Amygdala (tissue), 56 donors: ENCODE data around the gene CHMP6.
A peak's percentile ranks its signal among the peaks of the same experiment; 100 is the strongest.
"Not testable (repeated sequence)": the region's sequence is repeated elsewhere in the genome, so short reads cannot be mapped to it uniquely, and the experiment has no call there.

Source experiments
- DNase-seq, 56 donors: peaks; one replicate each; lab custom pipeline; 2025; lab: John Stamatoyannopoulos, UW

CHMP6 gene

DNA sequence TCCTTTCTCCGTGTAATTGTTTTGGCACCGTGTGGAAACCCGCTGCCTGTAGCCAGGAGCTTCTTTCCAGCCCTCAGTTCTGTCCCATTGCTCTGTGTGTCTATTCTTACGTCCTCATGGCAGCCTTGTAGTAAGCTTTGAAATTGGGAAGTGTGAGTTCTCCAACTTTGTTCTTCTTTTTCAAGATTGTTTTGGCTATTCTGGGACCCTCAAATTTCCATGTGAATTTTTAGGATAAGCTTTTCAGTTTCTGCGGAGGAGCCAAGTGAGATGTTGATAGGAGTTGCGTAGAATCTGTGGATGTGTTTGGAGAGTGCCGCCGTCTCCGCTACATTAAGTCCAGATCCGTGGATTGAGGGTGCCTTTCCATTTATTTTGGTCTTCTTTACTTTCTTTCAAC is 15.2 kb downstream of the CHMP6 start:
- DNase-seq: no peak

DNA sequence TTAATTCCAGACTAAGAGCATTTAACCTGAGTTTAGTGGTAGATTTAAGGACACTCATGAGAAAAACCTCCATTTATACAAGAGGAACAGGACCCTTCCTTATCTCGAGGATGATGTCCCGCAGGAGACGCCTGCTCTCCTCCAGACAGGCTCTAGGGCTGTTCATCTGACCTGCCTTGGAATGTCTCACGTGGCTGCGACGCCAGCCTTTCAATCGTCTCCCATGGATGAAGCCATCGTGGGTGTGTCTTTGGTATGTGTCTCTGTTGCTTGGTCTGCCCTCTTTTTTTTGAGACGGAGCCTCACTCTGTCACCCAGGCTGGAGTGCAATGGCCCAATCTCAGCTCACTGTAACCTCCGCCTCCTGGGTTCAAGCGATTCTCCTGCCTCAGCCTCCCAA is 16.5 kb downstream of the CHMP6 start:
- DNase-seq: no peak

DNA sequence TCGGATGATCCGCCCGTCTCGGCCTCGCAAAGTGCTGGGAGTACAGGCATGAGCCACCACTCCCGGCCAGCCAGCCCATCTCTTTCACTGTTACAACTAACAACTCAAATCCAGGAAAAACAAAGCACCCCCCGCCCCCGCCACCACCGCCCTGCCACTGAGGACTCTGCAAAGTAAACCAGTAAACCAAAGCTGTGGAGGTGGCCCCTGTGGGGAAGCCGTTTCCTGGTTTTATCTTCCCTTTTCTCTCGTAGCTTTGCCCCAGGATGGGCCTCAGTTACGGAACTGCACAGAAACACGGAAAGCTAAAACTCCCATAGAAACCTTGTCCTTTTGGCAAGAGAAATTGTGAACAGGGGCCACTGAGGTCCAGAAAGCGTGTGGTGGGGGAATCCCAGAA is 17.5 kb downstream of the CHMP6 start:
- no peak for DNase-seq

DNA sequence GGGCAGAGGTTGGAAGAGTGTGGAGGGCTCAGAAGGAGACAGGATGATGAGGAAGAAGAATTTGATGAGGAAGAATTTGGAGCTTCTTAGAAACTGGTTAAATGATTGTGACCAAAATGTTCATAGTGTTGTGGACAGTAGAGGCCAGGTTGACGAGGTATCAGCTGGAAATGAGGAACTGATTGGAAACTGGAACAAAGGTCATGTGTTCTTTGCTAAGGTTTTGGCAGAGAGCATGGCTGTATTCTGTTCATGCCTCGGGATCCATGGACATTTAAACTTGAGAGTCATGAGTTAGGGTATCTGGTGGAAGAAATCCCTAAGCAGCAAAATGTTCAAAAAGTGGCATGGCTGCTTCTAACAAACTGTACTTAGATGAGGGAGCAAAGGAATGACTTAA is 19.3 kb downstream of the CHMP6 start:
- no peak for DNase-seq

DNA sequence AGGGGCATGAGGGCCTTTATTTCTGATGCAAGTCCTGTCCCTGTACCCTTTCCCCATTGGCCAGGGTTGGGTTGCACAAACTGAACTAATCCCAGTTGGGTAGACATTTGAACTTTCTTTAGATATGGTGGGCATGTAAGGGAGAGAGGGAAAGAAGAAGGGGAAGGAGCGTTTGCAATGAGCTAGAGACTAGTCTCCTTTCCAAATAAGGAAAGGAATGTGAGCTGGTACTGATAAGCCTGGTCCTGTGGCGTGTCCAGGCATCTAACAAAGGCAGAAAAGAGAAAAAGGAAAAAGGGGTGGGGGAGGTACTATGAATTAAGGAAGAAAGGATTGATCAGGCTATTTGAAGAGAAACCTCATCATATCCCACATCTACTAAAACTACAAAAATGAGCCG is 20.3 kb downstream of the CHMP6 start:
- no peak for DNase-seq

DNA sequence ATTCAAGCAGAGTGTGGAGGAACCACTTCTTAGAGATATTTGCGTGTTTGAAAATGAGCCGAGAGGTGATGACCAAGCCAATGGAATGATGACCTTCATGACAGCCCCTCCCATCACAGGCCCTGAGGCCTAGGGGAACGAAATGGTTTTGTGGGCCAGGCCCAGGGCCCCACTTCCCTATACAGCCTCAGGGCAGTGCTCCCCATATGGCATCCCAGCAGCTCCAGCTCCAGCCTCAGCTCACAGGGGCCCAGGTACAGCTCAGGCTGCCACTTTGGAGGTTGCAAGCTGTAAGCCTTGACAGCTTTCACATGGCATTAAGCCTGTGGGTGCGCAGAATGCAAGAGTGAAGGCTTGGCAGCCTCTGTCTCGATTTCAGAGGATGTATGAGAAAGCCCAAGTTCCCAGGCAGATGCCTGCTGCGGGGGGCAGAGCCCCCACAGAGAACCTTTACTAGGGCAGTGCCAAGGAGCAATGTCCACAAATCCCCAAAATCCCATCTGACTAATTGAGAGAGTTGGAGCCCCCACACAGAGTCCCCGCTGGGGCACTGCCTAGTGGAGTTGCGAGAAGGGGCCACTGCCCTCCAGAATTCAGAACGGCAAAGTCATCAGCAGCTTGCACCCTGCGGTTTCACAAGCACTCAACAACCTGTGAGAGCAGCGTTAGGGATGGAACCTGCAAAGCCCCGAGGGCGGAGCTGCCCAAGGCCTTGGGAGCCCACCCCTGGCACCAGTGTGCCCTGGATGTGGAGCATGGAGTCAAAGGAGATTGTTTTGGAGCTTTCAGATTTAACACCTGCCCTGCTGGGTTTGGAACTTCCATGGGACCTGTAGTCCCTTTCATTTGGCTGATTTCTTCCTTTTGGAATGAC is 21.2 kb downstream of the CHMP6 start:
- DNase-seq: no peak

DNA sequence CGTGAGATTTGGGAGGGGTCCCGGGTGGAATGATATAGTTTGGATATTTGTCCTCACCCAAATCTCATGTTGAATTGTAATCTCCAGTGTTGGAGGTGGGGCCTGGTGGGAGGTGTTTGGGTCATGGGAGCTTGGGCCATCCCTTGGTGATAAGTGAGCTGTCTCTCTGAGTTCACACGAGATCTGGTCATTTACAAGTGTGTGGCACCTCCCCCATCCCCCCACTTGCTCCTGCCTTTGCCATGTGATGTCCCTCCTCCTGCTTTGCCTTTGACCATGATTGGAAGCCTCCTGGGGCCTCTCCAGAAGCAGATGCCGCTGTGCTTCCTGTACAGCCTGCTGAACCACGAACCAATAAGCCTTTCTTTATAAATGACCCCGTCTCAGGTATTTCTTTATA is 22.0 kb downstream of the CHMP6 start:
- DNase-seq: no peak

DNA sequence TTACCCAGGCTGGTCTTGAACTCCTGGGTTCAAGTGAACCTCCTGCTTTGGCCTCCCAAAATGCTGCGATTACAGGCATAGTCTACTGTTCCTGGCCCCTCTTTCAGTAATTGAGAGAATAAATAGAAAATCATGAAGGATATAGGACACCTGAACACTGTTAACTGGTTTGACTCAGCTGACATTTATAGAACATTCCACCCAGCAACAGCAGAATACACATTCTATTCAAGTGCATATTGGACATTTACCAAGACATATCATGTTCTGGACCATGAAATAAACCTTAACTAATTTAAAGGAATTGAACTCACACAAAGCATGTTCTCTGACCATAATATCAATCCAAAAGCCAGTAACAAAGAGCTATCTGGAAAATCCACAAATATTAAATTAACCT is 23.5 kb downstream of the CHMP6 start:
- DNase-seq: no peak

DNA sequence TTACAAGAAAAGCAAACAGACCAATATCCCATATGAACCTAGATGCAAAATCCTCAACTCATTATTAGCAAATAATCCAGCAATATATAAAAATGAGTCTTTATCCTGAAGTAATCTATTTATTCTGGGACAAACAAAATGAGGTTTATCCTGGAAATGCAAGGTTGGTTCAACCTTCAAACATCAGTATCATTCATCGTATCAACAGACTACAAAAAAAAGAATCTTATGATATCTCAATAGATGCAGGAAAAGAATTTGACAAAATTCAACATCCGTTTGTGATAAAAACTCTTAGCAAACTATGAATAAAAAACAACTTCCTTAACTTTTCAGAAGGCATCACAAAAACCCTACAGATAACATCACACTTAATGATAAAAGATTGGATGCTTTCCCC is 24.9 kb downstream of the CHMP6 start:
- no peak for DNase-seq

DNA sequence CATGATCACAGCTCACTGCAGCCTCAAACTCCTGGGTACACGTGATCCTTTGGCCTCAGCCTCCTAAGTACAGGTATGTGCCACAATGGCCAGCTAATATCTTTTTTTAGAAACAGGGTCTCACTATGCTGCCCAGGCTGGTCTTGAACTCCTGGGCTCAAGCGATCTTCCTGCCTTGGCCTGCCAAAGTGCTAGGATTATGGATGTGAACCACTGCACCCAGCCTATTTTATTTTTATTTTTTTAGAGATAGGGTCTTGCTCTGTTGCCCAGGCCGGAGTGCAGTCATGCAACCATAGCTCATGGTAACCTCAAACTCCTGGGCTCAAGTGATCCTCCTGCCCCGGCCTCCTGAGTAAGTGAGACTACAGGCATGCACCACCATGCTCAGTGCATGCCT is 25.7 kb downstream of the CHMP6 start:
- DNase-seq: not testable (repeated sequence)

DNA sequence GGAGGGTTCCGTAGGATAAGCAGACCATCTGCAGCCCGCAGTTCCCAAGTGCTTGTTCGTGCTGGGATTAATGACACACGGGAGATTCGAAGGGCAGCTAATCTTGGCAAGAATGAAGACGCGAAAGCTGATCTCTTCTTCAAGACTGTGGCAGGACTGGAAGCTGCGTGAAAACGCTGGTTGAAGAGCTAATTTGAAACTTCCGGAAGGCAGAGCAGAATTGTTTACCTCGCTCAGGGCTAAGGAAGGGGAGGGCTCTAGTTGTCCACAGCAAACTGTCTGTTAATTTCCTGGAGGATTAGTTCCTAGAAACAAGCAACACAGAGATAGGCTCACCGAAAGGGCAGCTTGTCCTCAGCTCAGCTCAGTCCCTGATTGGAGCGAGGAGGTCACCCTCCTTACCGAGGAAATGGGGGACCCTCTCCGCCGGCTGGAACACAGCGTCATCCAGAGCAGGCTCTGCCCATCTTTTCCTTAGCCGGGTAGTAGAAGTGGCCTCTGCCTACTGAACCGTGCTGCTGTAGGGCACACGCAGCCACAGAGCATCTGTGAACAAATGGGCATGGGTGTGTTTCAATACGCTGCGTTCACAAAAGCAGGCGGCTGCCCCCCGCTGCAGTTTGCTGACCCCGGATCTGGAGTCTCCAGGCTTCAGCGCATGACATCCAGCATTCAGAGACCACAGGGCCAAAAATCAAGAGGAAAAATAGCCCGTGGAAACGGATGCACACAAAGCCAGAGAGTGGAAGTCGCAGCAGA is 26.6 kb downstream of the CHMP6 start:
- DNase-seq: peak in 3 of 56 donors; percentile 39 to 56 (median 40)

DNA sequence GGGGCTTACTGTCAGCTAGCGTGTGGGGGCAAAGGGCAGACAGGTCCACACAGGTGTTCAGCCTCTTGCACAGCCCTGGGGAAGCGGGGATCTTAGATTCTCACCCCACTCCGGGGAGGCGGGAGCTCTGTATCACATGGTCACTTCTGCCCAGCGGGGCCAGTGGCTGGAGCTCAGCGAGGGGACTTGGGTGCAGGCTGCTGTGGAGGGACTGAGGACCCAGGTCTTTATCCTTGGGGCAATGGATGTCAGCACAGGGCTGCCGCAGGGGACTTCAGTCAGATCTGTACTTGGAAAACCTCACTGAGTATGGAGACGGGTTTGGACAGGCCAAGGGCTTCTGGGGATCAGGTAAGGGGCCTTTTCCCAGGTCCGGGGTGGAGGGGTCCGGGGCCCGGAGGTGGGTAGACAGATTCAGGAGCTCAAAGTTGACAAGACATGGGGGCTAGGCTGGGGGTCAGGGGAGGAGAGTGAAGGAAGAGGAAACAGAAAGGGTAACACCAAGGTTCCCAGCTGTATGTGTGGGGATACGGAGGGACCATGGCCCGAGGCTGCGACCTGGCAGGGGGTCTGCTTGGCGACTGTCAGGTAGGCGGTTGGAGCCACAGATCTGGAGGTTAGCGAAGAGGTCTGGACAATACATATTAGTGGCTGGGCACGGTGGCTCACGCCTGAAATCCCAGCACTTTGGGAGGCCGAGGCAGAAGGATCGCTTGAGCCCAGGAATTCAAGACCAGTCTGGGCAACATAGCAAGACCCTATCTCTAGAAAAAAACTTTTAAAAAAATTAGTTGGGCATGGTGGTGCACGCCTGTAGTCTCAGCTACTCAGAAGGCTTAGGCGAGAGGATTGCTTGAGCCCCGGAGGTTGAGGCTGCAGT is 28.2 kb downstream of the CHMP6 start:
- DNase-seq: no peak

DNA sequence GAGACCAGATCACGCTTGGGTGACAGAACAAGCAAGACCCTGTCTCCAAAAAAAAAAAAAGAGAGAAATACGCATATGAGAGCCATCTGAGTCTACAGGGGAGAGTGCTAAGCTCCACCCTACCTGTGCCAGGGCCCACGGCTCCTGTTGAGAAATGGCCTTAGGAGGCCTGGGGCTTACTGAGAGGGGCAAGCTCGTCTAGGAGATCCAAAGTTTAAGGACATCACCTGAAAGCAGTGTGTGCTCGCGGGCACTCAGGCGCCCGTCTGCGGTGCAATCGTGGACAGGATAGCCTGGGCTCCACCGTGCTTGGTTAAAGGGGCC is 28.8 kb downstream of the CHMP6 start:
- no peak for DNase-seq

DNA sequence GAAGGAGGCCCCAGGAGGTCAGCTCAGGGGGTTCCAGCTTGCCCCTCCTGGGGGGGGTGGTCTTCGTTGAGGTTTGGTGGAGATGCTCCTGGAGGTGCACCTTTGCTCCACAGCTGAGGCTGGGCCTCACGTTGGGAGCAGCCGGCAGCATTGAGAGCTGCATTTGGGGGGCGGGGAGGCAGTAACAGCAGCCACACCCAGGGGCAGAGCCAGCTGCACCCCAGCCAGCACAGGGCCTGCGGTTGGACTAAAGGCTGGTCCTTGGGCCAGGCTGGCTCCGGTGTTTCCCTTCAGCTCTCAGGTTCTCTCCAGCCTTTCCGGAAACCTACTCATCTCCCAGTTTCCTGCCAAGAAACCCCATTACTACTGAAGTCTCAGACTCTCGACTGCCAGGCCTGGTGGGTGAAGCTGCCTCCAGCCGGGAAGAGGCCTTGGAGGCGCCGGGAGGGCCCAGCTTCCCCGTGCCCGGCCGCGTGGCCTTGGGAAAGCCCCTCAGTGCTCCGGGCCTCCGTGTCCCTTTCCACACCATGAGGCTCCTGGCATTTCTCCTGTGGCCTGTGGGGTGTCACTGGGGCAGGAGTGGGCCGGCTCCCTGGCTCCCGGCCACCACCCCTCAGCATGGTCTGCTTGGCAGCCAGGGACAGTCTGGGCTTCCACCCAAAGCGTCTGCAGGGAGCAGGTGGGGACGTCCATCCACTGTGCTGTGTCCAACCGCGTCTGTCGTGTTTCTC is 29.3 kb downstream of the CHMP6 start:
- peak in 22 of 56 donors; percentile 25 to 73 (median 55) for DNase-seq

DNA sequence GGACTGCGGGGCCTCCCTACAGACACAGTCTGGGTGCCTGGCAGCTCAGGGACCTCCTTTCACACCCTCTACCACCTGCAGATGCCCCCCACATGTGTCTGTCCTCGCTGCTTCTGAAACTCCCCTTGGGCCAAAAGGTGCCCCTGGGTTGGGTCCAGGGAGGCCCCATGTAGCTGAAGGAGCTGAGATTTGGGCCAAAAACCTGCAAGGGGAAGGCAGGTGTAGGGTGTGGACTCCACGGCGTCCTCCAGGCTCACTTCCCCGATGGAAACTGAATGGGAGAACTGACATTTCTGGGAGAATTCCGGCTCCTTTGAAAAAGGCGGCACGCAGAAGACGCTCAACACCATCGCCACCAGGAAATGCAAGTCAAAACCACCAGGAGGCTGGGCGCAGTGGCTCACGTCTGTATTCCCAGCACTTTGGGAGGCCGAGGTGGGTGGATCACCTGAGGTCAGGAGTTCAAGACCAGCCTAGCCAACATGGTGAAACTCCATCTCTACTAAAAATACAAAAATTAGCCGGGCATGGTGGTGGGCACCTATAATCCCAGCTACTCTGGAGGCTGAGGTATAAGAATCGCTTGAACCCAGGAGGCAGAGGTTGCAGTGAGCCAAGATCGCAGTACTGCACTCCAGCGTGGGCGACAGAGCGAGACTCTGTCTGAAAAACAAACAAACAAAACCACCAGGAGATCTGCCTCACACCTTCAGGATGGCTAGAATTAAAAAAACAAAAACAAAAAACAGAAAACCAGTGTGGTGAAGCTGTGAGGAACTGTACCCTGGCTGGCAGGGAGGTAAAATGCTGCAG is 30.1 kb downstream of the CHMP6 start:
- no peak for DNase-seq

DNA sequence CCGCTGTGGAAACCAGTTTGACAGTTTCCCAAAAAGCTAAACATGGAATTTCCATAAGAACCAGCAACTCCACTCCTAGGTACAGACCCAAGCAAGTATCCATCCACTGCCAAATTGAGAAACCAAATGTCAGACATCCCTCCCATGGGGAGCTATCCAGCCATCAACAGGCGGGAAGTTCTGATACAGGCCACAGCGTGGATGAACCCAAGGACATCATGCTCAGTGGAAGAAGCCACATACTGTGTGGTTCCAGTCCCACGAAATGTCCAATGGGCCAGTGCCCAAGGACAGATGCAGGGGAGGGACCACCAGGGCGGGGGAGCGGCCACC is 30.7 kb downstream of the CHMP6 start:
- no peak for DNase-seq

DNA sequence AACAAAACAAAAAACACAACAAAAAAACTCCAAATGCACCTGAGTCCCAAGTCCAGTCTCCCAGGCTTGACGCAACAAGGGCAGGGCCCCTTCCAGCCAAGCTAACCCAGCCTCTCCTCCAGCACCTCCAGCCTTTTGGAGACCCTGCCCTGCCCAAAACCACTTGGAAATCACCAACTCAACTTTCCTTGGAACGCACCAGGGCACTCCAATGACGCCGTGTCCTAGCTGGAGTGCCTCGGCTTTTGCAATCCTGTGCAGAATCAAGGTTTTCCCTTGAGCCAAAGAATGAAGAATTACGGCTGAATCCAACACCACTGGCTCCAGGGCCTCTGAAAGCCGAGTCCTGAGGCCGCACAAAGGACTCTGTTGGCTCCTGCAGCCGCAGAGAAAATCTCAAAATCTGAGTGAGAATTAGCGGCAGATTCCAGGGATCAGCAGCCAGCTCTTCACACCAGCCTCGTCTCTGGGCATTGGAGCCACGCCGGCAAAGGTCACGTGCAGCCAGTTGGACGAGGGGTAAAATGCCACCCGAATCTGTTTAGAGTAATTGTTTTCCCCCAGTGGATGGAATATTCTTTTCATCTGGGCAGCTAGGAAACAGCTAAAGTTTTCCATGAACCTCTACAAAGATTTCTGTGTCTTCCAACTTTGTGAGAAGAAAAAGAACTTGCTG is 33.6 kb downstream of the CHMP6 start:
- DNase-seq: peak in 16 of 56 donors; percentile 24 to 65 (median 46)

DNA sequence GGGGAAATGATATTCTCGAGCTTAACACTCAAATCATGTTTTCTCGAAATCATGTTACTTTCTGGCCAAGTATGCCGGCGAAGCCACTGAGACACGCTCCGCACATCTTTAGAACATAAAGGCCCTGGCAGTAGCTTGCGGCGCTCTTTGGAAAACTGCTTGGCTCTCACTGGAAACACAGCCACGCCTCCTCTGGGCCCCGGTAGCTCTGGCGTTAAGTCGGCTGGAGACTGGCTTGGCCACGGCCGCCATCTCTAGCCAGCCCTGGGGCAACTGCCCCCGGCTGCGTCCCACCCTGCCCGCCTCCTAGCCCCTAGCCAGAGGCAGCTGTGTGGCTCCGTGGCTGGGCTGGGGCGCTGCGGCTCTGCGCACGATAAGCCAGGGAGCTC is 34.1 kb downstream of the CHMP6 start:
- peak in 9 of 56 donors; percentile 31 to 61 (median 46) for DNase-seq
